ENCODE data around the gene OR5K4. TPM values are rescaled to one million over a fixed set of nuclear protein-coding genes. Genes with fewer than 3 reads are reported as not detected.

Gene OR5K4
- total and polyA plus RNA-seq, 10 of the 15 experiments (the other 5 are each of a cell fraction or from before 2014, with no cell fraction given), result 2.1 TPM; not detected in 9

DNA sequence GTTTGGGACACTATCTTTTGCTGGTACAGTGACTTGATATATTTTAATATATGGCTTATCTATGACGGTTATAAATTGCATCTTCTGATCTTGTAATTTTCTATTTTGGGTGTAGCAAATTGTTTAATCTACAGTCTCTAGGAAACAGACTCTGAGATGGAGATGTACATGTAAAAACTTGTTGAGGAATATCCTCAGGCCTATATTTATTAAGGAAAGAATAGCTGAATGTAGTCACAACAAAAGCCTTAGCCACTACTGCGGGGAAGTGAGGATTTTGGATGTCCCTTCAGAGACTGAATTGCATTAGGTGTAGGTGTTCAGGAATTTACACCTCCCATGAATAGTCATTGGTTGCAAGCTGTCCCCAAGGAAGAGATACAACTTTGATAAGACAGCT lies 23.0 kb downstream of the OR5K4 start:
- H3K79me2 ChIP-seq (ENCODE audit: control insufficient read depth, insufficient read depth, low read length), result no peaks in the 10 kb centered on the region
- no TSS peak for BruUV-seq (replicated peaks)

DNA sequence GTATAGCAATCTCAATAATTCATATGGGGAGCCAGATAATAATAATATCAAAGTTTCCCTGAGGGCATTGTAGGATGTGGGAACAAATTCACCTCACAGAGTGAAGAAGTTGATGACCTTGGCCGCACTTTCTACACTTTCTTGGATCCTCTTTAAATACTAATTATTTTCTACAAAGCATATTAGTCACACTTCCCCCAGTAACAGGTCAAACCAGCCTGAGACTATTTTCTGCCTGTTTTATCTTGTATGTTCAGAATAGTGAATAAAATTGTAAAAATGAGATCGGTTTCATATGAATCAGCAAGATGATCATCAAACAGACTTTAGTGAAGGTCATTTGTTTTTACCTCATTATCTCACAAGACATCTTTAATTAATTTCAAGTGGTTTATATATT lies 34.5 kb downstream of the OR5K4 start:
- Histone ChIP-seq H3K79me2 (ENCODE audit: control insufficient read depth, insufficient read depth, low read length) (no peaks in the 10 kb centered on the region), H3K27me3 (replicated peaks in 1 of 2; ENCODE audit: control insufficient read depth in 2 of 2, insufficient read depth in 2 of 2, low read length in 1 of 2) (no peaks in the 10 kb centered on the region), H2AFZ (ENCODE audit: control insufficient read depth, low read depth, low read length) (no peak overlapping the region), H3K9me3 (replicated peaks; ENCODE audit: control insufficient read depth, insufficient read depth, low read length) (no peaks in the 10 kb centered on the region), H4K20me1 (ENCODE audit: control insufficient read depth, insufficient read depth) (no peaks in the 10 kb centered on the region), H3K36me3 (ENCODE audit: control insufficient read depth in 2 of 2, insufficient read depth in 2 of 2, low read length in 1 of 2) (no peaks in the 10 kb centered on the region), H3K27ac (ENCODE audit: control insufficient read depth, insufficient read depth) (no peak overlapping the region), H3K4me3 (no peak overlapping the region), H3K4me2 (ENCODE audit: control insufficient read depth, insufficient read depth) (no peak overlapping the region), H3K9ac (ENCODE audit: control insufficient read depth, insufficient read depth, low read length) (no peak overlapping the region), H3K4me1 (ENCODE audit: control insufficient read depth, insufficient read depth, low read length) (no peaks in the 10 kb centered on the region)
- ATAC-seq (no peak), FAIRE-seq (no peak), DNase-seq (ENCODE audit: low read depth, low spot score) (no peak)
- WGBS (ENCODE audit: insufficient coverage, insufficient replicate concordance, low lambda C conversion rate, missing lambda C conversion rate), result 91% methylated on average over 2 of the region's 2 CpGs
- BruUV-seq (replicated peaks), result no TSS peak
- ChIA-PET SMC1A (ENCODE audit: uncharacterized antibody, unreplicated experiment) (interaction anchor here (1.2 kb wide), 2 partner anchors 12 to 45 kb away, joined by 3 read pairs; no protein-coding TSS in a partner anchor), POLR2A (no interaction called here), CTCF (no interaction called here), RAD21 (ENCODE audit: unreplicated experiment) (no interaction called here)
- intact Hi-C loops (cut with micrococcal nuclease; ENCODE audit: unreplicated experiment), result no loop called here
- in situ Hi-C loops (cut with MboI), result no loop called here
- TF ChIP-seq KDM1A (IDR thresholded peaks at IDR 0.05; ENCODE audit: borderline replicate concordance) (no peak), FOXK2 (IDR thresholded peaks at IDR 0.05) (no peak), HDAC6 (IDR thresholded peaks at IDR 0.05; ENCODE audit: unreplicated experiment) (no peak), TAF1 (IDR thresholded peaks at IDR 0.05; ENCODE audit: borderline replicate concordance, low read depth, low read length) (no peak), CHD2 (IDR thresholded peaks at IDR 0.05; ENCODE audit: borderline replicate concordance, low read depth, low read length) (no peak), MXI1 (IDR thresholded peaks at IDR 0.05; ENCODE audit: low read depth, low read length) (no peak), RELB (IDR thresholded peaks at IDR 0.05; ENCODE audit: low read depth) (no peak)

More for the DNA sequence above, 23.0 kb downstream of the OR5K4 start:
- Histone ChIP-seq H3K27ac (ENCODE audit: control insufficient read depth, insufficient read depth) (no peak overlapping the region), H4K20me1 (ENCODE audit: control insufficient read depth, insufficient read depth) (no peaks in the 10 kb centered on the region), H3K4me3 (no peak overlapping the region), H3K9me3 (replicated peaks; ENCODE audit: control insufficient read depth, insufficient read depth, low read length) (no peaks in the 10 kb centered on the region), H3K9ac (ENCODE audit: control insufficient read depth, insufficient read depth, low read length) (no peak overlapping the region), H3K4me2 (ENCODE audit: control insufficient read depth, insufficient read depth) (no peak overlapping the region), H3K36me3 (ENCODE audit: control insufficient read depth in 2 of 2, insufficient read depth in 2 of 2, low read length in 1 of 2) (no peaks in the 10 kb centered on the region), H3K27me3 (replicated peaks in 1 of 2; ENCODE audit: control insufficient read depth in 2 of 2, insufficient read depth in 2 of 2, low read length in 1 of 2) (no peaks in the 10 kb centered on the region), H2AFZ (ENCODE audit: control insufficient read depth, low read depth, low read length) (no peak overlapping the region), H3K4me1 (ENCODE audit: control insufficient read depth, insufficient read depth, low read length) (no peaks in the 10 kb centered on the region)
- in situ Hi-C loops (cut with MboI) (no loop called here), intact Hi-C loops (cut with micrococcal nuclease; ENCODE audit: unreplicated experiment) (no loop called here)
- FAIRE-seq (no peak), DNase-seq (ENCODE audit: low read depth, low spot score) (no peak), ATAC-seq (no peak)
- TF ChIP-seq, protein P1, sequence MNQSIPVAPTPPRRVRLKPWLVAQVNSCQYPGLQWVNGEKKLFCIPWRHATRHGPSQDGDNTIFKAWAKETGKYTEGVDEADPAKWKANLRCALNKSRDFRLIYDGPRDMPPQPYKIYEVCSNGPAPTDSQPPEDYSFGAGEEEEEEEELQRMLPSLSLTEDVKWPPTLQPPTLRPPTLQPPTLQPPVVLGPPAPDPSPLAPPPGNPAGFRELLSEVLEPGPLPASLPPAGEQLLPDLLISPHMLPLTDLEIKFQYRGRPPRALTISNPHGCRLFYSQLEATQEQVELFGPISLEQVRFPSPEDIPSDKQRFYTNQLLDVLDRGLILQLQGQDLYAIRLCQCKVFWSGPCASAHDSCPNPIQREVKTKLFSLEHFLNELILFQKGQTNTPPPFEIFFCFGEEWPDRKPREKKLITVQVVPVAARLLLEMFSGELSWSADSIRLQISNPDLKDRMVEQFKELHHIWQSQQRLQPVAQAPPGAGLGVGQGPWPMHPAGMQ (IDR thresholded peaks at IDR 0.05; ENCODE audit: borderline replicate concordance), result no peak
- no peak for TF ChIP-seq SP1 (IDR thresholded peaks at IDR 0.05; ENCODE audit: low read depth, low read length)
- TF ChIP-seq RFX5 (IDR thresholded peaks at IDR 0.05; ENCODE audit: low read depth, low read length), result no peak
- TF ChIP-seq, protein P2, sequence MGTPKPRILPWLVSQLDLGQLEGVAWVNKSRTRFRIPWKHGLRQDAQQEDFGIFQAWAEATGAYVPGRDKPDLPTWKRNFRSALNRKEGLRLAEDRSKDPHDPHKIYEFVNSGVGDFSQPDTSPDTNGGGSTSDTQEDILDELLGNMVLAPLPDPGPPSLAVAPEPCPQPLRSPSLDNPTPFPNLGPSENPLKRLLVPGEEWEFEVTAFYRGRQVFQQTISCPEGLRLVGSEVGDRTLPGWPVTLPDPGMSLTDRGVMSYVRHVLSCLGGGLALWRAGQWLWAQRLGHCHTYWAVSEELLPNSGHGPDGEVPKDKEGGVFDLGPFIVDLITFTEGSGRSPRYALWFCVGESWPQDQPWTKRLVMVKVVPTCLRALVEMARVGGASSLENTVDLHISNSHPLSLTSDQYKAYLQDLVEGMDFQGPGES (IDR thresholded peaks at IDR 0.05), result no peak
- RAD21 ChIA-PET (ENCODE audit: unreplicated experiment), result interaction anchor here (1.0 kb wide), 1 partner anchor 185 kb away, joined by 3 read pairs; no protein-coding TSS in a partner anchor
- POLR2A ChIA-PET, result no interaction called here
- SMC1A ChIA-PET (ENCODE audit: uncharacterized antibody, unreplicated experiment), result interaction anchor here (1.1 to 1.2 kb wide), 2 partner anchors 10 to 11 kb away, joined by 3 to 4 read pairs; no protein-coding TSS in a partner anchor
- WGBS (ENCODE audit: insufficient coverage, insufficient replicate concordance, low lambda C conversion rate, missing lambda C conversion rate), result 11% methylated on average over 2 of the region's 2 CpGs
- CTCF ChIA-PET, result interaction anchor here (0.9 kb wide), 1 partner anchor 48 kb away, joined by 3 read pairs; no protein-coding TSS in a partner anchor

Data from GM12878 (cell line).